HG03103 (cell line): ENCODE results near the gene TNFSF15.
"Not testable (repeated sequence)": the region's sequence is repeated elsewhere in the genome, so short reads cannot be mapped to it uniquely, and the experiment has no call there.

Source experiments
- ATAC-seq: cut with Tn5 transposase; IDR thresholded peaks from one replicate; pipeline ENCODE4 v1.9.1; 2021; ENCODE audit warnings: low read depth; ENCODE audit not compliant: unreplicated experiment

Gene TNFSF15

DNA sequence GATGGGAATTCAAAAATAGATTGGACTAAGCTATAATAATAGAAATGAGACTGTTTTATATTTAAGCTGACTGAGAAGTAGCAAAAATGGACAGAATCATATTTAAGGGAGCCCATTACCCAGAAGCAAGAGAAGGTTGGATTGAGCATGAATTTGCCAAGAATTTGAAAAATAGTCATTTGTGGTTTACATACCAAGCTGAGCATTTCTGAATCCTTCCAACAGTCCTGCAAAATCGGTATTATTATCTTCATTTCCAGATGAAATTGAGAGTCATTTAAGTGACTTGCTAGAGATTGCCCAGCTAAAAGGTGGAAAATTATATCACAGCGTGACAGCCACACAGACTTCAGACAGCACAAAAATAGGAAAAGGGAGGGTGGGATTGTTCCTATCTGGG, 48.4 kb downstream of the TNFSF15 start:
- ATAC-seq = no peak

DNA sequence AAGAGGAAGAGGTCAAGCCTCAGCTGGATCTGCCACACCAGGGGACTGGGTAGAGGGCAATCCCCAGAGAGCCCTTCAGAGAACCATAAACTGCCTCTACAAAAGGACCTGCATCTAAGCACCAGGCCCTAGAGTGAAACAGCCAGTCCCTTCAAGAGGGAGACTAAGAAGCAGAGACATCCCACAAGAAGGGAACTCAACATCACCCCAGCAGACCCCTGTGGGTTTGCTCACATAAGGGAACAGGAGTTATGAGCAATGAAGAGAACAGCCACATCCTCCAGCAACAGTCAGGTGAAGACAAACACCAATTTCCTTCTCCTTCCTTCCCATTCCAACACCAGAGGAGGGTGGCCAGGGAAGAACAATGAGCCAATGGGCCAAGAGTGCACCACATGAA, 48.9 kb downstream of the TNFSF15 start:
- ATAC-seq = no peak

DNA sequence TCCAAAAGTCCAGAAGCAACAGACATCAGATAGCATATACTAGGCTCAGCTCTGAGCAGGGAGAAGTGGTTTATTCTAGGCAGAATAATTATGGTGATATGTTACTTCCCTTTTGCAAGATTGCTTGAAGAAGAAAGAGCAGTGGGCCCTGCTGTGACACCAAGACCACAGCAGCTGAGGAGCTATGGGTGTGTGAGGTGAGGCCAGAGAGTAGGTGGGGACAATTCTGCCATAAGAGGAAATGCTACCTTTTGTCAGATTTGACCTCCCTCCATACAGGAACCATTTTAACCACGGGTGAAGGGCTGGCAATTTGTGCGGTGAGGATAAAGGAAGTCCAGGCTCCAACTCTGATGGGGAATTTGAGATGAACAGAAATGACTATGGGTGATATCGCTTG, 51.3 kb downstream of the TNFSF15 start:
- no peak for ATAC-seq

DNA sequence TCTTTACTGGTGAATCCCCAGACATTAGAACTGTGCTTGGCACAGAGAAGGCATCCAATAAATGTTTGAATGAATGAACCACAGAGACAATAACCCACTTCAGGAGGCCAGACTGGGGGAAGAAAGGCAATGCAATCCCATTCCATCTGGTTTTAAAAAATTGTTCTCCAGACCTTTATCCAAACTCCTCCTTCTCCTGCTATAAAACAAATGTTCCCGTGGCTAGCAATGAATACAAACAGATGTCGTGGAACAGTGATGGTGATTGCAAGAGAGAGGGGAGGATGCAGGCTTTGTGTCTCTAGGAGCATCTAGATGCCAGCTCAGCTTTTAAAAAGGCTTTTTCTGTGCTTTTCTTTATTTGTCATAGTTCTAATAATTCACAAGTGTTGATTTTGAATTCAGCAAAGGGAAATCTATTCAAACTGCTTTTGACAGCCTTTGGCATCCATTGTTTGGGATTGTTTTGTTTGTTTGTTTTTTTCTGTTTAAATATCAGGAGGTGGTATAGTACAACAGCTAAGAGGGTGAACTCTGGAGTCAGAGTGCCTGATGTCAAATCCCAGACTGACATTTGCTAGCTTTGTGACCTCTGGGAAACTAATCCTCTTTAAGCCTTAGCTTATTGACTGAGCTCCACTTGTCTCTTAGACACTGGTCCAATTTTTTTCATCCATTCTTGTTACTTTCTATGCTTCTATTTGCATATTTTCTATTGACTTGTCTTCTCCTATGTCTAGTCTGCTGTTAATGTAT, 59.1 kb downstream of the TNFSF15 start:
- ATAC-seq = no peak

DNA sequence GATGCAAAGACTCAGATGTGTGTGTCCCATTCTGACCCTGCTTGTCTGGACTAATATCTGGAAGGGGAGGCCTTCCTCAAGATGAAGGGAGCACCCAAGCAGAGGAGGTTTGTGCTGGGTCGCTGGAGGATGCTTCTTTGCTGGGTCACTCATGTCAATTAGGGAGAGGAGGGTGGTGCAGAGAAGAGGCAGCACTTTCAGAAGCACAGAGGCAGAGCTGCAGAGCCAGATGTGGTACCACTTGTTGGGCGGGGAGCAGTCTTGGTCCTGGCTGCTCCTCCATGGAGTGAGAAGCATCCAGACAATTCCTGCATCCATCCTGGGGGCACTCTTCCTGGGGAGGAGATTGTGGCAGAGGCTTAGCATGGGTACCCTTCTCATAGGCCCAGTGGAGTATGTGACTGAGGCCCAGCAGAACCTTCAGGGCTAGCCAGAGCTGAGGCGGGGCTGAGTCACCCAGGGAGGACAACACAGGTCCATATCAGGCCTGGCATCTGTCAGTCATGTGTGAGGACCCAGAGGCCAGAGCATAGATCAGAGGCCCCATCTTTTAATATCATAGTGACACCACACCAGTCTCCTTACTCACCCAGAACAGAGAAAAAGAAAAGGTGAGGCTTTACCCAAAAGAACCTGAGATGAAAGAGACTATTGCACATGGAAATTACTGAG, 59.8 kb downstream of the TNFSF15 start:
- no peak for ATAC-seq

DNA sequence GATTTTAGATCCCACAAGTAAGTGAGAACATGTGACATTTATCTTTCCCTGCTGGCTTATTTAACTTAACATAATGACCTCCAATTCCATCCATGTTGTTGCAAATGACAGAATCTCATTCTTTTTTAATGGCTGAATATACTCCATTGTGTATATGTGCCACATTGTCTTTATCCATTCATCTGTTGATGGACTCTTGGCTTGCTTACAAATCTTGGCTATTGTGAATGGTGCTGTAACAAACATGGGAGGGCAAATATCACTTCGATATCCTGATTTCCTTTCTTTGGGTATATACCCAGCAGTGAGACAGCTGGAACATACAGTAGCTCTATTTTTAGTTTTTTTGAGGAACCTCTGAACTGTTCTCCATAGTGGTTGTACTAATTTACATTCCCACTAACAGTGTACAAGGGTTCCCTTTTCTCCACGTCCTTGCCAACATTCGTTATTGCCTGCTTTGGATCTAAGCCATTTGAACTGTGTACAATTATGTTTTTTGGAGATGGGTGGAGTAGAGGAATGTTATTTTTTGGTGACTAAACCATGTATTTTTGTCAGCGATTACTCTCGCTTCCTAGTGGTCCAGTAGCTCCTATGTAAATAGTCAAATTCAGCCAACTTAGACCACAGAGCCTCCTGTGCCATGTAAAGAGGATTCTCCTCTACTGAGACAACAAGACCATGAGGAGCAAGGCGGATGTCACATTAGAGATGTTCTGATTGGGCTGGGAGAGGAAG, 60.6 kb downstream of the TNFSF15 start:
- no peak for ATAC-seq

DNA sequence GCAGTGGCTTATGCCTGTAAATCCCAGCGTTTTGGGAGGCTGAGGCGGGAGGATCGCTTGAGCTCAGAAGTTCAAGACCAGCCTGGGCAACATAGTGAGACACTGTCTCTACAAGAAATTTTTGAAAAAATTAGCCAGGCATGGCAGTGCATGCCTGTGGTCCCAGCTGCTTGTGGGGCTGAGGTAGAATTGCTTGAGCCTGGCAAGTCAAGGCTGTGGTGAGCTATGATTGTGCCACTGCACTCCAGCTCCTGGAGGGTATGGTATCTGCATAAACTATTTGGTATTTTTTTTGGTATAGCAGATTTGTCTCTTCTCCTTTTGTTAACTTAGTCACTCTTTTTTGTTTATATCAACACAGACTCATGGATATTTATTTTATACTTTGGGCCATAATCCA, 62.4 kb downstream of the TNFSF15 start:
- no peak for ATAC-seq

DNA sequence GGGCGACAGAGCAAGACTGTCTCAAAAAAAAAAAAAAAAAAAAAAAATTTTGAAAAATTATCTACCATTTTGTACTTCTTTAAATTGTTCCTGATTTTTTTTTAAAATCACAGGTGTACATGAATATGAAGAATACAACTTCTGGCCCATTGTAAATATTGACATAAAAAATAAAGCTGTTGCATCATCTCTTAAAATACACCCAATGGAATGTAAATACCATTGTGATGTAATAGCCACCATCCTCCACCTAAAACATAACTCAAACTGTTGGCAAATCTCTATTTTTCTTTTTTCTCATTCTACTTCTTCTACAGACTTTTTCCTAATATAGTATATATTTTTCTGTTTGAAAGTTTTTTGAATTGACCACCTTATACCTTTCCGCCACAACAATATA, 62.9 kb downstream of the TNFSF15 start:
- ATAC-seq = no peak

DNA sequence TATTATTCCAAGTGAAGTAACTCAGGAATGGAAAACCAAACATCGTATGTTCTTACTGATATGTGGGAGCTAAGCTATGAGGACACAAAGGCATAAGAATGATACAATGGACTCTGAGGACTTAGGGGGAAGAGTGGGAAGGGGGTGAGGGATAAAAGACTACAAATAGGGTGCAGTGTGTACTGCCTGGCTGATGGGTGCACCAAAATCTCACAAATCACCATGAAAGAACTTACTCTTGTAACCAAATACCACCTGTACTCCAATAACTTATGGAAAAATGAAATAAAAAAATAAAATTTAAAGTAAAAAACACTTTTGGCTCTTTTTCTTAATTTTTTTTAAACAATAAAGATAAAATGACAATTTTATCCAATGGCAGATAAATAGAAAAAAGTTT, 64.3 kb downstream of the TNFSF15 start:
- ATAC-seq = not testable (repeated sequence)

DNA sequence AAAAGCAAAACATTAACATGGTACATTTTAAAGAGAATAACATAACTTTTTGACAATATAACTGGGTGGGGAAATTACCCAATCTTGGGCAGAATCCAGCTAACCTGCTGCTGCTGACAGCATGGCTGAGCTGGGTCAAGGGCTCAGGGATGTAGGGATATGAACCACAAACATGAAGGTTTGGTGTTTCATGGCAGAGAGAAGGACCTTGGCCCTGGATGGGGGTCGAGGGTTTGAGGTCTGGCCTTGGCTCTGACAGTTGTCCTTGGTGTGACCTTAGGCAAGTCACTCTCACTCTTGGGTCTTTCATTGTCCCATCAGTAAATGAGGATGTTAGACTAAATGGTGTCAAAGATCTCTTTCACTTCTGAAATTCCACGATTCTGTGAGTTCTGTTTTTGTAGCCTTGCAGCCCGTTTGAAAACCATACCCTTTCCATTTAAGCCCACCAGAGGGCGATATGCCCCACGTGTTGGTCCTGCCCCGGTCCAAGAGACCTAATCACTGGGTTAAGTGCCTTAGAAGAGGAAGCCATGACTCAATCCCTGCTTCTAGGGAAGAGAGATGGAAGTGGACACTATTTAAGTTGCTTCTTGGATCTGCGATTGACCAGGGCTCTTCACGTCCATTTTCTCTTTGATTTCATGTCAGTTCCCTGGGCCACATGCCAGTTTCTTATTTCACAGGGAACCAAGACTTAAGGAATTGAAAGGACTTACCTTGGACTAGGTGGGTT, 67.1 kb downstream of the TNFSF15 start:
- peak; percentile 70 for ATAC-seq

DNA sequence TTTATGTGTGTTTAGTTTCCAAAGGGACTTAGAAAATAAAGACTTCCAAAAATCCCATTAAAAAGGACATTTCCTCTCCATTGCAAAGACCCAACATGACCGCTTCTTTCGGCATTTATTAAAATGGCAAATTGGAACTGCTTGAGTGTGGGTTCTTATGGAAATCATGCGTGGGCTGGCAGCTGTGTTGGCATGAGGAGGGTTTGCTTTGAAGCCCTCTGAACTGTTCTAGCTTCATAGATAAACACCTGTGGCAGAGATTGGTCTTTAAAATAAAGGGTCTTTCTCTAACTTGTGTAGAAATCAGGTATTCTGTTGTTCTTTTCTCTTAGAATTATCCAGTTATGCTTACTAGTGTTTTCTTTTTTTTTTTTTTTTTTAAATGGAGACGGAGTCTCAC, 68.0 kb downstream of the TNFSF15 start:
- ATAC-seq = no peak

DNA sequence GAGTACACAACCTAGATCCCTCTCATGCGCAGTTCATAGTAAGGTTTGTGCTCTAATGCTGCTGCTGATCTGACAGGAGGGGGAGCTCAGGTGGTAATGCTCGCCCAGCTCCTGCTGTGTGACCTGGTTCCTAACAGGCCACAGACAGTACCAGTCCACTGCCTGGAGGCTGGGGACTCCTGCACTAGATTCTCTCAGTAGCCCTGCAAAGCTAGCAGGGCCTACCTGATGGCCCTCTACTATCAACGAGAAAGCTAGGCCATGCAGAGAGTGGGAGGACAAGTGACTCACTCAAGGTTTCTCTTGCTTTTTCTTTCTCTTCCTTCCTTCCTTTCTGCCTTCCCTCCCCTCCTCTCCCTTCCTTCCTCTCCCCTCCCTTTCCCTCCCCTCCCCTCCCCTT, 68.7 kb downstream of the TNFSF15 start:
- ATAC-seq = no peak

DNA sequence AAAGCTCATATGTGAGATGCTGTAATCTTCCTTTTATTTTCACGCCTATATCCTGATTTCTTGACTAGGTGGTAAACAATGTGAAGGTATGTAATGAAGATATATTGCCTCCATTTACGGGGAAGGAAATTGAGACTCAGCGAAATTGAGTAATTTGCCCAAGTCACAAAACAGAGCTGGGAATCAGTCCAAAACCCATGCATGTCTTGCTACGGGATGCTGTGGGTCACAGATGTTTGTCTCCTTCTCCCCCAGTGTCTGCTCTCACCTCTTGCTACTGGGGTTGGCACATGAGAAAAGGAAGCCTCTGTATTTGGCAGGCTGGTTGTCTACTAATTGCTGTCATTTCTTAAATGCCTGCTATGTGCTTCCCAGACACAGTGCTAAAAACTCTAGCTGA, 70.1 kb downstream of the TNFSF15 start:
- no peak for ATAC-seq

DNA sequence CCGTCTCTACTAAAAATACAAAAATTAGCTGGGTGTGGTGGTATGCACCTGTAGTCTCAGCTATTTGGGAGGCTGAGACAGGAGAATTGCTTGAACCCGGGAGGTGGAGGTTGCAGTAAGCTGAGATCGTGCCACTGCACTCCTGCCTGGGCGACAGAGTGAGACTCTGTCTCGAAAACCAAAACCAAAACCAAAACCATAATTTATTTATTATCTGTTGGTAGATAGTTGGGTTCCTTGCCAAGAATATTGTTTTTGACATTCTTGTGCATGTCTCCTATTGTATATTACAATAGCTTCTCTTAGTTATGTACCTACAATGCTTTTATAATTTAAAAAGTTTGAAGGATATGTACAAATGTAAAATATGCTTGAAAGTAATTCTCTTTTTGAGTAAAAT, 70.7 kb downstream of the TNFSF15 start:
- not testable (repeated sequence) for ATAC-seq
